GDM1 (cell line): ENCODE measurements around the gene DAPK3.

Source experiments
- DNase-seq: peaks from one replicate; lab custom pipeline; 2025; lab: John Stamatoyannopoulos, UW

DAPK3 gene

DNA sequence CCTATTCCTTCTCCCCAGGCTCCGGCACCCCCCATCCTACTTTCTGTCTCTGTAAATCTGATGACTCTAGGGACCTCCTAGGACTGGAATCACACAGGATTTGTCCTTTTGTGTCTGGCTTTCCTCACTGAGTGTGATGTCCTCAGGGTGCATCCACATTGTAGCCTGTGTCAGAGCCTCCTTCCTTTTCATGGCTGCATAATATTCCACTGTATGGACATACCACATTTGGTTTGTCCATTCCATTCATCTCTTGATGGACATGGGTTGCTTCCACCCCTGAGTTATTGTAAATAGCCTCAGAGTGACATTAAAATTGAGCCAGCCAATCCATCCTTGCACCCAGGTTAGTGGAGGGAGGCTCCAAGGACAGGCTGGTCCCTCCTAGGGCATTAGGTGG lies 60.8 kb downstream of the DAPK3 start:
- DNase-seq = no peak
